SH-SY5Y (cell line): ENCODE measurements around the gene PEX12.

Source experiments
- GATA2 ChIP-seq: IDR thresholded peaks from 2 replicates; pipeline ENCODE4 v1.6.1; 2011; ENCODE audit warnings: mild to moderate bottlenecking, low read depth, low read length
- GATA3 ChIP-seq: IDR thresholded peaks from 2 replicates; pipeline ENCODE4 v1.6.1; 2011; ENCODE audit warnings: low read depth, mild to moderate bottlenecking, low read length, moderate library complexity

- TF ChIP-seq GATA2, result no peak
- no peak for TF ChIP-seq GATA3
Observed at GRCh38 chr17:35588196-35588920, 10.0 kb upstream of the PEX12 start.
